HepG2 (cell line): Measurements from ENCODE around the gene ZNF19. TPM values are rescaled to one million over a fixed set of nuclear protein-coding genes. Genes with fewer than 3 reads are reported as not detected.

Source experiments
- HMG20B ChIP-seq: conservative IDR thresholded peaks from 2 replicates; pipeline ENCODE4 v1.6.1; 2016; ENCODE audit warnings: missing genetic modification reagents, missing compliant biosample characterization
- IRX3 ChIP-seq: sonication (generic); formaldehyde crosslinking; IDR thresholded peaks from 2 replicates; pipeline ENCODE4 v1.8.1; 2023; ENCODE audit warnings: mild to moderate bottlenecking, low read depth, missing genetic modification reagents, borderline replicate concordance
- KAT8 ChIP-seq: IDR thresholded peaks from 2 replicates; pipeline ENCODE4 v1.6.1; 2016; ENCODE audit warnings: missing genetic modification reagents, missing compliant biosample characterization
- KLF13 ChIP-seq: sonication (generic); formaldehyde crosslinking; IDR thresholded peaks from 2 replicates; pipeline ENCODE4 v1.4.0; 2020; ENCODE audit warnings: mild to moderate bottlenecking, missing genetic modification reagents
- MED13 ChIP-seq: sonication (generic); formaldehyde crosslinking; IDR thresholded peaks from 2 replicates; pipeline ENCODE4 v1.5.0; 2020; ENCODE audit warnings: missing genetic modification reagents
- NR2F1 ChIP-seq, 2 experiments: fragments of 450-650 bp in 1 of 2; formaldehyde crosslinking in 1 of 2; IDR thresholded peaks; 2 replicates each; pipeline versions ENCODE4 v1.5.0 to v1.6.1; 2016 to 2020; ENCODE audit warnings: mild to moderate bottlenecking in 1 of 2, missing compliant biosample characterization in 1 of 2, missing genetic modification reagents in 1 of 2, moderate library complexity in 1 of 2
- PHF8 ChIP-seq: sonication (generic); formaldehyde crosslinking; IDR thresholded peaks from 2 replicates; pipeline ENCODE4 v1.5.0; 2020; ENCODE audit warnings: missing genetic modification reagents
- SMAD3 ChIP-seq: sonication (generic); formaldehyde crosslinking; IDR thresholded peaks from 2 replicates; pipeline ENCODE4 v1.4.0; 2020; ENCODE audit warnings: missing genetic modification reagents
- SRY ChIP-seq: sonication (generic); formaldehyde crosslinking; IDR thresholded peaks from 2 replicates; pipeline ENCODE4 v1.8.0; 2022; ENCODE audit warnings: mild to moderate bottlenecking, missing genetic modification reagents
- U2AF2 ChIP-seq: fragments of 200-400 bp; formaldehyde crosslinking; IDR thresholded peaks from 2 replicates; pipeline ENCODE4 v1.6.1; 2017; ENCODE audit warnings: low read depth, mild to moderate bottlenecking, low read length
- ZFP62 ChIP-seq: sonication (generic); formaldehyde crosslinking; IDR thresholded peaks from 2 replicates; pipeline ENCODE4 v1.4.0; 2020; ENCODE audit warnings: missing genetic modification reagents
- ZNF253 ChIP-seq: sonication (generic); formaldehyde crosslinking; IDR thresholded peaks from 2 replicates; pipeline ENCODE4 v1.8.0; 2022; ENCODE audit warnings: mild to moderate bottlenecking, missing genetic modification reagents, borderline replicate concordance
- ZNF572 ChIP-seq: sonication (generic); formaldehyde crosslinking; IDR thresholded peaks from 2 replicates; pipeline ENCODE4 v1.5.1; 2020; ENCODE audit warnings: mild to moderate bottlenecking, missing genetic modification reagents
- ZNF746 ChIP-seq: sonication (generic); formaldehyde crosslinking; IDR thresholded peaks from 2 replicates; pipeline ENCODE4 v1.8.0; 2022; ENCODE audit warnings: mild to moderate bottlenecking, missing genetic modification reagents
- ZNF766 ChIP-seq: sonication (generic); formaldehyde crosslinking; IDR thresholded peaks from 2 replicates; pipeline ENCODE4 v1.5.0; 2020; ENCODE audit warnings: missing genetic modification reagents, borderline replicate concordance
- ZNF850 ChIP-seq: sonication (generic); formaldehyde crosslinking; conservative IDR thresholded peaks from 2 replicates; pipeline ENCODE4 v1.9.0; 2021; ENCODE audit warnings: mild to moderate bottlenecking, missing genetic modification reagents
- polyA plus RNA-seq, 8 experiments: library from polyadenylated mRNA; depleted of rRNA in 3 of 8; stranded (reverse) in 7 of 8; unstranded in 1 of 8; fragments of >200 nt; fragmentation: Illumina TruSeq in 4 of 8; extraction: Trizol in 4 of 8; gene quantifications; 2 replicates each; pipeline versions ENCODE4 v1.2.1 to v1.2.3, GENCODE V29; 2011 to 2016; ENCODE audit warnings: low read depth in 4 of 8, missing spikeins in 1 of 8, mixed read lengths in 1 of 8; ENCODE audit not compliant: insufficient read depth in 1 of 8
- total RNA-seq, 5 experiments: library from RNA; depleted of rRNA; stranded (reverse); fragments of >200 nt; fragmentation: Illumina TruSeq; extraction: Trizol; gene quantifications; 2 replicates each; pipeline ENCODE4 v1.2.3, GENCODE V29; 2016; ENCODE audit warnings: low read depth in 1 of 5
- TF ChIP-seq, protein P1 (sequence below), 2 experiments: fragments of 450-650 bp in 1 of 2; sonication (generic) in 1 of 2; formaldehyde crosslinking in 1 of 2; IDR thresholded peaks; 2 replicates each; pipeline versions ENCODE4 v1.6.1 to v1.8.0; 2016 to 2022; ENCODE audit warnings: antibody characterized with exemption in 1 of 2, mild to moderate bottlenecking in 1 of 2, missing genetic modification reagents in 1 of 2
- TF ChIP-seq, protein P2 (sequence below): sonication (generic); formaldehyde crosslinking; IDR thresholded peaks from 2 replicates; pipeline ENCODE4 v1.4.0; 2020; ENCODE audit warnings: mild to moderate bottlenecking, missing genetic modification reagents
- TF ChIP-seq, protein P3 (sequence below): sonication (generic); formaldehyde crosslinking; conservative IDR thresholded peaks from 2 replicates; pipeline ENCODE4 v1.8.0; 2022; ENCODE audit warnings: missing genetic modification reagents

The ZNF19 gene
- total and polyA plus RNA-seq, 2 of the 13 experiments (the other 11 are each of a cell fraction or from before 2014, with no cell fraction given): 3.2 to 5.8 TPM

DNA sequence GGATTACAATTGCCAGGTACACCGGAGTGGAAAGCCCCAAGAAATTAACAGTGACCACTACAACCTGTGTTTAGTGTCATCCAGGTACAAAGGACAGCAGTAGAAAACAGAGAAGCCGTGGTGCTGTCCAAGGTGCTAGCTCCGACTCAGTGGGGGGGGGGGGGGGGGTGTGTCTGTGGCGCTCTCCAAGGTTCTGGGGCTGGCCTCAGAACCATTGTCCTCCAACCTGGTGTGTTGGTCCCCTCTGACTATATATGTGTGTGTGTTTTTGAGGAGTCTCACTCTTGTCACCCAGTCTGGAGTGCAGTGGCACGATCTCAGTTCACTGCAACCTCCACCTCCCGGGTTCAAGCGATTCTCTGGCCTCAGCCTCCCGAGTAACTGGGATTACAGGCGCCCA, 21.3 kb downstream of the ZNF19 start (continued):
- TF ChIP-seq, protein P1, sequence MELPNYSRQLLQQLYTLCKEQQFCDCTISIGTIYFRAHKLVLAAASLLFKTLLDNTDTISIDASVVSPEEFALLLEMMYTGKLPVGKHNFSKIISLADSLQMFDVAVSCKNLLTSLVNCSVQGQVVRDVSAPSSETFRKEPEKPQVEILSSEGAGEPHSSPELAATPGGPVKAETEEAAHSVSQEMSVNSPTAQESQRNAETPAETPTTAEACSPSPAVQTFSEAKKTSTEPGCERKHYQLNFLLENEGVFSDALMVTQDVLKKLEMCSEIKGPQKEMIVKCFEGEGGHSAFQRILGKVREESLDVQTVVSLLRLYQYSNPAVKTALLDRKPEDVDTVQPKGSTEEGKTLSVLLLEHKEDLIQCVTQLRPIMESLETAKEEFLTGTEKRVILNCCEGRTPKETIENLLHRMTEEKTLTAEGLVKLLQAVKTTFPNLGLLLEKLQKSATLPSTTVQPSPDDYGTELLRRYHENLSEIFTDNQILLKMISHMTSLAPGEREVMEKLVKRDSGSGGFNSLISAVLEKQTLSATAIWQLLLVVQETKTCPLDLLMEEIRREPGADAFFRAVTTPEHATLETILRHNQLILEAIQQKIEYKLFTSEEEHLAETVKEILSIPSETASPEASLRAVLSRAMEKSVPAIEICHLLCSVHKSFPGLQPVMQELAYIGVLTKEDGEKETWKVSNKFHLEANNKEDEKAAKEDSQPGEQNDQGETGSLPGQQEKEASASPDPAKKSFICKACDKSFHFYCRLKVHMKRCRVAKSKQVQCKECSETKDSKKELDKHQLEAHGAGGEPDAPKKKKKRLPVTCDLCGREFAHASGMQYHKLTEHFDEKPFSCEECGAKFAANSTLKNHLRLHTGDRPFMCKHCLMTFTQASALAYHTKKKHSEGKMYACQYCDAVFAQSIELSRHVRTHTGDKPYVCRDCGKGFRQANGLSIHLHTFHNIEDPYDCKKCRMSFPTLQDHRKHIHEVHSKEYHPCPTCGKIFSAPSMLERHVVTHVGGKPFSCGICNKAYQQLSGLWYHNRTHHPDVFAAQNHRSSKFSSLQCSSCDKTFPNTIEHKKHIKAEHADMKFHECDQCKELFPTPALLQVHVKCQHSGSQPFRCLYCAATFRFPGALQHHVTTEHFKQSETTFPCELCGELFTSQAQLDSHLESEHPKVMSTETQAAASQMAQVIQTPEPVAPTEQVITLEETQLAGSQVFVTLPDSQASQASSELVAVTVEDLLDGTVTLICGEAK (IDR thresholded peaks at IDR 0.05): no peak
- TF ChIP-seq, protein P1 (CRISPR knock-in tag; IDR thresholded peaks at IDR 0.05): peak; percentile 90
- TF ChIP-seq ZNF253 (CRISPR knock-in tag): peak; percentile 90; the same call in 1 of the 2 replicates
- no peak for TF ChIP-seq ZNF850 (CRISPR knock-in tag)
- TF ChIP-seq KAT8 (CRISPR knock-in tag): peak; percentile 79
- TF ChIP-seq, protein P2, sequence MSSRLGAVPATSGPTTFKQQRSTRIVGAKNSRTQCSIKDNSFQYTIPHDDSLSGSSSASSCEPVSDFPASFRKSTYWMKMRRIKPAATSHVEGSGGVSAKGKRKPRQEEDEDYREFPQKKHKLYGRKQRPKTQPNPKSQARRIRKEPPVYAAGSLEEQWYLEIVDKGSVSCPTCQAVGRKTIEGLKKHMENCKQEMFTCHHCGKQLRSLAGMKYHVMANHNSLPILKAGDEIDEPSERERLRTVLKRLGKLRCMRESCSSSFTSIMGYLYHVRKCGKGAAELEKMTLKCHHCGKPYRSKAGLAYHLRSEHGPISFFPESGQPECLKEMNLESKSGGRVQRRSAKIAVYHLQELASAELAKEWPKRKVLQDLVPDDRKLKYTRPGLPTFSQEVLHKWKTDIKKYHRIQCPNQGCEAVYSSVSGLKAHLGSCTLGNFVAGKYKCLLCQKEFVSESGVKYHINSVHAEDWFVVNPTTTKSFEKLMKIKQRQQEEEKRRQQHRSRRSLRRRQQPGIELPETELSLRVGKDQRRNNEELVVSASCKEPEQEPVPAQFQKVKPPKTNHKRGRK (CRISPR knock-in tag): no peak
- no peak for TF ChIP-seq KLF13
- no peak for TF ChIP-seq U2AF2
- 0 out of 2 replicates have a peak, but pooled peaks have one; percentile 96 for TF ChIP-seq ZNF766 (CRISPR knock-in tag)
- peak; percentile 93 for TF ChIP-seq MED13 (CRISPR knock-in tag)
- TF ChIP-seq PHF8: no peak
- TF ChIP-seq HMG20B (CRISPR knock-in tag): peak; percentile 87; the same call in 1 of the 2 replicates
- peak; percentile 93 for TF ChIP-seq SRY (CRISPR knock-in tag)
- TF ChIP-seq NR2F1 (CRISPR knock-in tag; IDR thresholded peaks at IDR 0.05): peak in 1 of 2 experiments; percentile 42; a peak in 1 of 4 replicates
- peak; percentile 69; the same call in 1 of the 2 replicates for TF ChIP-seq ZNF746 (CRISPR knock-in tag)
- TF ChIP-seq, protein P3, sequence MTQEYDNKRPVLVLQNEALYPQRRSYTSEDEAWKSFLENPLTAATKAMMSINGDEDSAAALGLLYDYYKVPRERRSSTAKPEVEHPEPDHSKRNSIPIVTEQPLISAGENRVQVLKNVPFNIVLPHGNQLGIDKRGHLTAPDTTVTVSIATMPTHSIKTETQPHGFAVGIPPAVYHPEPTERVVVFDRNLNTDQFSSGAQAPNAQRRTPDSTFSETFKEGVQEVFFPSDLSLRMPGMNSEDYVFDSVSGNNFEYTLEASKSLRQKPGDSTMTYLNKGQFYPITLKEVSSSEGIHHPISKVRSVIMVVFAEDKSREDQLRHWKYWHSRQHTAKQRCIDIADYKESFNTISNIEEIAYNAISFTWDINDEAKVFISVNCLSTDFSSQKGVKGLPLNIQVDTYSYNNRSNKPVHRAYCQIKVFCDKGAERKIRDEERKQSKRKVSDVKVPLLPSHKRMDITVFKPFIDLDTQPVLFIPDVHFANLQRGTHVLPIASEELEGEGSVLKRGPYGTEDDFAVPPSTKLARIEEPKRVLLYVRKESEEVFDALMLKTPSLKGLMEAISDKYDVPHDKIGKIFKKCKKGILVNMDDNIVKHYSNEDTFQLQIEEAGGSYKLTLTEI (CRISPR knock-in tag): no peak
- TF ChIP-seq ZNF572: no peak
- TF ChIP-seq IRX3 (CRISPR knock-in tag): peak; percentile 78; the same call in 1 of the 2 replicates
- TF ChIP-seq SMAD3: peak; percentile 97
- no peak for TF ChIP-seq ZFP62 (CRISPR knock-in tag)
